GM12878 (cell line): Measurements from ENCODE around the gene MORN4. TPM values are rescaled to one million over a fixed set of nuclear protein-coding genes. Genes with fewer than 3 reads are reported as not detected.

Experiments used
- ATAC-seq: fragments of 200-7000 bp; cut with Tn5 transposase; 3 replicates; pipeline ENCODE4 v1.9.1; 2020; ENCODE audit warnings: mild to moderate bottlenecking, moderate library complexity
- BruUV-seq: library from RNA; stranded (reverse); fragments of 400-500 nt; replicated peaks from 2 replicates; lab custom pipeline; 2021; lab: Mats Ljungman, UMichigan
- CTCF ChIA-PET: fragments of 300-600 bp; sonication (Branson Sonifier 250); formaldehyde crosslinking; extraction: SDS; loops from one replicate; lab custom pipeline; 2021; ENCODE audit warnings: inconsistent platforms; lab: Yijun Ruan, JAX
- POLR2A ChIA-PET: fragments of 350-600 bp; formaldehyde crosslinking; extraction: SDS; loops from one replicate; lab custom pipeline; 2021; ENCODE audit warnings: inconsistent platforms; lab: Charles Lee
- RAD21 ChIA-PET: fragments of 300-600 bp; sonication (Branson Sonifier 250); formaldehyde crosslinking; loops from one replicate; lab custom pipeline; 2023; ENCODE audit warnings: antibody characterized with exemption; ENCODE audit not compliant: unreplicated experiment; lab: Charles Lee
- SMC1A ChIA-PET: fragments of 300-600 bp; sonication (Branson Sonifier 250); formaldehyde crosslinking; loops from one replicate; lab custom pipeline; 2023; ENCODE audit not compliant: unreplicated experiment, uncharacterized antibody; lab: Charles Lee
- DNase-seq: peaks from one replicate; pipeline ENCODE4 v3.0.0-alpha.2; 2011; ENCODE audit warnings: low read depth, low spot score
- FAIRE-seq: peaks from 3 replicates; lab custom pipeline; 2011; peaks lifted over from hg19 to GRCh38; lab: Jason Lieb, UNC
- H2AFZ ChIP-seq: 2 replicates; pipeline ENCODE4 v1.6.0; 2011; ENCODE audit warnings: low read depth, low read length, control low read depth; ENCODE audit not compliant: control insufficient read depth
- H3K27ac ChIP-seq: 2 replicates; pipeline ENCODE4 v1.5.1; 2011; ENCODE audit warnings: control low read depth; ENCODE audit not compliant: control insufficient read depth, insufficient read depth
- H3K27me3 ChIP-seq, 2 experiments: replicated peaks in 1 of 2; 2 replicates each; pipeline versions ENCODE4 v1.6.0 to v1.6.1; 2011; ENCODE audit warnings: low read length in 1 of 2; ENCODE audit not compliant: control insufficient read depth in 2 of 2, insufficient read depth in 2 of 2
- H3K36me3 ChIP-seq, 2 experiments: 2 replicates each; pipeline ENCODE4 v1.5.1; 2011; ENCODE audit warnings: low read length in 1 of 2; ENCODE audit not compliant: control insufficient read depth in 2 of 2, insufficient read depth in 2 of 2
- H3K4me1 ChIP-seq: 2 replicates; pipeline ENCODE4 v1.6.1; 2011; ENCODE audit warnings: mild to moderate bottlenecking, low read length, moderate library complexity, mixed read lengths; ENCODE audit not compliant: control insufficient read depth, insufficient read depth
- H3K4me2 ChIP-seq: 2 replicates; pipeline ENCODE4 v1.6.0; 2011; ENCODE audit warnings: control low read depth; ENCODE audit not compliant: control insufficient read depth, insufficient read depth
- H3K4me3 ChIP-seq: fragments of 200-600 bp; sonication (generic); 2 replicates; pipeline ENCODE4 v1.5.1; 2016
- H3K79me2 ChIP-seq: 2 replicates; pipeline ENCODE4 v1.6.0; 2011; ENCODE audit warnings: low read length; ENCODE audit not compliant: control insufficient read depth, insufficient read depth
- H3K9ac ChIP-seq: 2 replicates; pipeline ENCODE4 v1.8.0; 2011; ENCODE audit warnings: low read length, control low read depth, mixed read lengths; ENCODE audit not compliant: control insufficient read depth, insufficient read depth
- H3K9me3 ChIP-seq: replicated peaks from 3 replicates; pipeline ENCODE4 v1.5.1; 2011; ENCODE audit warnings: mild to moderate bottlenecking, low read length; ENCODE audit not compliant: control insufficient read depth, insufficient read depth
- H4K20me1 ChIP-seq: 2 replicates; pipeline ENCODE4 v1.6.0; 2011; ENCODE audit not compliant: control insufficient read depth, insufficient read depth
- ASH2L ChIP-seq: fragments of 300-600, 200-600 bp; sonication (generic); IDR thresholded peaks from 2 replicates; pipeline ENCODE4 v1.6.1; 2017; ENCODE audit warnings: low read depth, mild to moderate bottlenecking, borderline replicate concordance
- ATF7 ChIP-seq: fragments of 450-650 bp; IDR thresholded peaks from 2 replicates; pipeline ENCODE4 v1.6.1; 2016; ENCODE audit warnings: low read depth, mild to moderate bottlenecking
- CHD2 ChIP-seq: IDR thresholded peaks from 2 replicates; pipeline ENCODE4 v1.6.1; 2011; ENCODE audit warnings: low read depth, low read length, improper control_type of control experiment, borderline replicate concordance
- CREB1 ChIP-seq: IDR thresholded peaks from 2 replicates; pipeline ENCODE4 v1.6.1; 2012; ENCODE audit warnings: low read depth, mild to moderate bottlenecking, inconsistent platforms
- FOXM1 ChIP-seq: IDR thresholded peaks from 2 replicates; pipeline ENCODE4 v1.6.1; 2012; ENCODE audit warnings: low read depth, mild to moderate bottlenecking, inconsistent platforms, low read length, moderate library complexity
- GATAD2B ChIP-seq: fragments of 450-650 bp; conservative IDR thresholded peaks from 2 replicates; pipeline ENCODE4 v1.6.1; 2017; ENCODE audit warnings: low read depth, mild to moderate bottlenecking, moderate library complexity
- SREBF2 ChIP-seq: IDR thresholded peaks from 2 replicates; pipeline ENCODE4 v1.6.1; 2012; ENCODE audit warnings: mild to moderate bottlenecking, low read length
- SUZ12 ChIP-seq: fragments of 200-600 bp; sonication (generic); IDR thresholded peaks from one replicate; pipeline ENCODE4 v1.6.1; 2018; ENCODE audit warnings: antibody characterized with exemption, mild to moderate bottlenecking; ENCODE audit not compliant: unreplicated experiment
- TCF3 ChIP-seq: IDR thresholded peaks from 2 replicates; pipeline ENCODE4 v1.6.1; 2012; ENCODE audit warnings: low read depth, mild to moderate bottlenecking, low read length, borderline replicate concordance; ENCODE audit not compliant: insufficient read depth
- WGBS: methylation state at CpG from one replicate; pipeline ENCODE4 v1.1.6; 2016; ENCODE audit warnings: low lambda C conversion rate; ENCODE audit not compliant: insufficient replicate concordance, insufficient coverage; ENCODE audit errors: missing lambda C conversion rate; 5-methylcytosine and 5-hydroxymethylcytosine counted together
- in situ Hi-C: fragments of 300-500 bp; cut with MboI; formaldehyde crosslinking; loops from 9 replicates; pipeline ENCODE4 v1.14.3; 2018; ENCODE audit warnings: mixed read lengths
- intact Hi-C: fragments of 100-400 bp; cut with micrococcal nuclease; formaldehyde crosslinking; loops from one replicate; pipeline ENCODE4 v1.14.2; 2022; ENCODE audit not compliant: unreplicated experiment
- polyA plus RNA-seq, 11 experiments: library from polyadenylated mRNA; depleted of rRNA in 4 of 11; unstranded in 6 of 11; stranded (reverse) in 5 of 11; fragments of >200 nt; fragmentation: Nextera tagmentation in 4 of 11; fragmentation: Illumina TruSeq in 1 of 11; extraction: Ambion mirVana in 4 of 11; extraction: Trizol in 1 of 11; gene quantifications; 1 replicate in 1 of 11; 2 replicates in 10 of 11; pipeline versions ENCODE4 v1.2.1 to v1.2.3, GENCODE V29; 2011 to 2016; ENCODE audit warnings: inconsistent platforms in 2 of 11, missing spikeins in 2 of 11, low read depth in 1 of 11
- total RNA-seq, 4 experiments: library from RNA; depleted of rRNA in 3 of 4; stranded (reverse); fragments of >200 nt in 3 of 4; fragmentation: Illumina TruSeq in 1 of 4; extraction: Trizol in 1 of 4; gene quantifications; 2 replicates each; pipeline versions ENCODE4 v1.2.1 to v1.2.3, GENCODE V29; 2013 to 2021
- TF ChIP-seq, protein P1 (sequence below): IDR thresholded peaks from 2 replicates; pipeline ENCODE4 v1.6.1; 2012; ENCODE audit warnings: low read length, inconsistent platforms
- TF ChIP-seq, protein P2 (sequence below): IDR thresholded peaks from 2 replicates; pipeline ENCODE4 v1.6.1; 2012; ENCODE audit warnings: low read depth, low read length, improper control_type of control experiment

Gene MORN4
- total and polyA plus RNA-seq, 10 of the 15 experiments (the other 5 are each of a cell fraction or from before 2014, with no cell fraction given), result 1.3 to 5.5 (median 2.6) TPM

DNA sequence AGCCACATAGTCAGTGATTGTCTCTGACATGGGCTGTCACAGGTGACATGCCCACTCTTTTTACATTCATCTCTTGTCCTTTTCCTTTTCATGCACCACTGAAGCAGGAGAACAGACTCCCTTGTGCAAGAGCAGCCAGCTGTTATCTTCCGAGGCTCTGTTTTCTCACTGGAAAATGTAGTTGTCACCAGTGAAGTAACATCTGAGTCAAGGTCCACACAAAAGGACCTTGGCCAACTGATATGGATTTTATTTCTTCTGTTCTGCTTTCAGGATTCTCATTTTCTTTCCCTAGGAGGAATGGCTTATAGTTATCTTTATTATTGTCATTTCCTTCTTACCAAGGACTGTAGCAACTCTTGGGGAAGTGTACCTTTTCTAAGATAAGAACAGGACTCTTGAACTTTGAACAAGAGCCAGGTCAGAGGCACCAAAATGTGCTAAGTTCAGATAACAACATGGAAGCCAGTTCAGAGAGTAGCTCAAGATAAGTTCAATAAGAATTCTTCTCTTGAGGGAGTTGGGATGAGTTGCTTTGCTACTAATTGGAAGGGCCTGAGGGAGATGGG is 31.1 kb upstream of the MORN4 start:
- ChIA-PET CTCF (interaction anchor here (1.5 kb wide), 1 partner anchor 129 kb away, joined by 3 read pairs; no protein-coding TSS in a partner anchor), POLR2A (no interaction called here), RAD21 (no interaction called here), SMC1A (no interaction called here)
- no peak overlapping the region for H3K4me2 ChIP-seq
- TF ChIP-seq CHD2 (no peak), GATAD2B (no peak), CREB1 (no peak), SUZ12 (no peak), ATF7 (no peak), ASH2L (no peak), FOXM1 (no peak), SREBF2 (no peak), TCF3 (no peak)
- TF ChIP-seq, protein P1, sequence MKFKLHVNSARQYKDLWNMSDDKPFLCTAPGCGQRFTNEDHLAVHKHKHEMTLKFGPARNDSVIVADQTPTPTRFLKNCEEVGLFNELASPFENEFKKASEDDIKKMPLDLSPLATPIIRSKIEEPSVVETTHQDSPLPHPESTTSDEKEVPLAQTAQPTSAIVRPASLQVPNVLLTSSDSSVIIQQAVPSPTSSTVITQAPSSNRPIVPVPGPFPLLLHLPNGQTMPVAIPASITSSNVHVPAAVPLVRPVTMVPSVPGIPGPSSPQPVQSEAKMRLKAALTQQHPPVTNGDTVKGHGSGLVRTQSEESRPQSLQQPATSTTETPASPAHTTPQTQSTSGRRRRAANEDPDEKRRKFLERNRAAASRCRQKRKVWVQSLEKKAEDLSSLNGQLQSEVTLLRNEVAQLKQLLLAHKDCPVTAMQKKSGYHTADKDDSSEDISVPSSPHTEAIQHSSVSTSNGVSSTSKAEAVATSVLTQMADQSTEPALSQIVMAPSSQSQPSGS, result no peak
- TF ChIP-seq, protein P2, sequence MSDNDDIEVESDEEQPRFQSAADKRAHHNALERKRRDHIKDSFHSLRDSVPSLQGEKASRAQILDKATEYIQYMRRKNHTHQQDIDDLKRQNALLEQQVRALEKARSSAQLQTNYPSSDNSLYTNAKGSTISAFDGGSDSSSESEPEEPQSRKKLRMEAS, result no peak
- DNase-seq (no peak), FAIRE-seq (peak; percentile 13), ATAC-seq (no peak)
- H4K20me1 ChIP-seq, result no peaks in the 10 kb centered on the region
- no peak overlapping the region for H3K4me3 ChIP-seq
- no TSS peak for BruUV-seq
- peaks cover 2 to 13% of the 10 kb centered on the region in 2 experiments for H3K36me3 ChIP-seq
- no peaks in the 10 kb centered on the region for H3K9me3 ChIP-seq
- no peaks in the 10 kb centered on the region for H3K79me2 ChIP-seq
- H3K27ac ChIP-seq, result no peak overlapping the region
- H3K4me1 ChIP-seq, result no peaks in the 10 kb centered on the region
- no peaks in the 10 kb centered on the region for H3K27me3 ChIP-seq
- H3K9ac ChIP-seq, result no peak overlapping the region
- 60% methylated on average over 1 of the region's 1 CpG for WGBS
- no peak overlapping the region for H2AFZ ChIP-seq
- intact Hi-C loops (no loop called here), in situ Hi-C loops (no loop called here)
